GM23248 (cell line): Measurements from ENCODE around the gene PIEZO1.

Experiments used
- EZH2 ChIP-seq: fragments of 200-600 bp; sonication (generic); IDR thresholded peaks from 2 replicates; pipeline ENCODE4 v1.6.1; 2018; ENCODE audit warnings: antibody characterized with exemption, mild to moderate bottlenecking; ENCODE audit not compliant: insufficient read depth, poor library complexity, severe bottlenecking
- EZH2phosphoT487 ChIP-seq: fragments of 200-600 bp; sonication (generic); IDR thresholded peaks from 2 replicates; pipeline ENCODE4 v1.6.1; 2018; ENCODE audit warnings: antibody characterized with exemption, moderate library complexity, mild to moderate bottlenecking, low read depth; ENCODE audit not compliant: insufficient read depth

DNA sequence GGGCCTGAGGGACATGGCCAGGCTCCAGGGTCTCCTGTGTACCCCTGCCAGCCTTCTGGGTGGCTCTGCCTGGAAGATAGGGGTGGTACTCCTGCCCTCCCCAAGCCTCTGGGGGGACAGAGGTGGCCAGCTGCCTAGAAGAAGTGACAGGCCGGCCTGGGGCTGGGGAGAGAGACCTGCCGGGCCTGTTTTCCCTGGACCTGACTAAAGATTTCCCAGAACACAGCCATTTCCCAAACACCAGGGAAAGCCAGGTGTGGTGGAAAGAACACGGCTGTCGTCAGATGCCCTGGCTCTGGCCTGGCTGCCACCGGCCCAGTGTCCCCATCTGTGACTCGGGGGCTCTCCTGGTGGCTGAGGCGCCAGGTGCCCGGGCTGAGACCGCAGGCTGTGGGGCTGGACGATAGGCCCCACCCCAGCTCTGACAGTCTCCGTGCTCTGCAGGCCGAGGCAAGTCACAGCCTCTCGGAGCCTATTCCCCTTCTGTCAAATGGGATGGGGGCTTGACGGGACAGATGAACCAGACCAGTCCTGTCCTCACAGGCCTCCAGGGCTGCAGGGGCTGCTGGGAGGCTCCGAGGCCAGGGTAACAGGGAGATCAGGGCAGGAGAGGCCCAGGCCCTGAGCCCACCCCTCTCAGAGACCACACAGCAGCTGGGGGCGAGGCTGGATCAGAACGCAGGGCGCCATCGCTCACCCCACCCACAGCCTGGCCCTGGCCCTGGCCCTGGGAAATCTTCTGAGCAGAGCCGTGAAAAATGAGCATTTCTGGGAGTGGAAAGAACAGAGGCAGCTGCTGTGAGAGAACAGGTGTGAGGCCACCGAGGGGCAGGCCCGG is 45.7 kb downstream of the PIEZO1 start:
- no peak for TF ChIP-seq EZH2
- TF ChIP-seq EZH2phosphoT487 = no peak
